GM12892 (cell line): Measurements from ENCODE around the gene MEIS3.

Source experiments
- POLR2AphosphoS5 ChIP-seq: IDR thresholded peaks from 2 replicates; pipeline ENCODE4 v1.6.1; 2011; ENCODE audit warnings: low read depth, low read length, control low read depth
- TAF1 ChIP-seq: IDR thresholded peaks from 2 replicates; pipeline ENCODE4 v1.6.1; 2011; ENCODE audit warnings: low read depth, mild to moderate bottlenecking, control low read depth, low read length, borderline replicate concordance

- TF ChIP-seq POLR2AphosphoS5 (no peak), TAF1 (no peak)
Measured at GRCh38 chr19:47422417-47423163, 3.3 kb upstream of the MEIS3 start.
